NCI-H748 (cell line): ENCODE results near the gene VPS37B.
"Not testable (repeated sequence)": the region's sequence is repeated elsewhere in the genome, so short reads cannot be mapped to it uniquely, and the experiment has no call there.

Source experiments
- DNase-seq: peaks from one replicate; lab custom pipeline; 2025; ENCODE audit not compliant: unreplicated experiment; lab: John Stamatoyannopoulos, UW

Gene VPS37B

GRCh38 chr12:122895704-122896636 is at the start of gene VPS37B:
TSS of gene VPS37B (minus strand) at chr12:122896124. CDS start at chr12:122896062, 62 bp downstream.
- DNase-seq, result peak; percentile 82

GRCh38 chr12:122944605-122945592 is 49.0 kb upstream of the VPS37B start:
- no peak for DNase-seq

- no peak for DNase-seq
Measured at GRCh38 chr12:122943196-122943595, 47.3 kb upstream of the VPS37B start.

- DNase-seq, result no peak
Measured at GRCh38 chr12:122942637-122943036, 46.7 kb upstream of the VPS37B start.

GRCh38 chr12:122941351-122941750 is 45.4 kb upstream of the VPS37B start:
- DNase-seq, result not testable (repeated sequence)

- no peak for DNase-seq
Measured at GRCh38 chr12:122939125-122939524, 43.2 kb upstream of the VPS37B start.

GRCh38 chr12:122937622-122938091 is 41.7 kb upstream of the VPS37B start:
- DNase-seq, result no peak

- no peak for DNase-seq
Measured at GRCh38 chr12:122935318-122935717, 39.4 kb upstream of the VPS37B start.

GRCh38 chr12:122934722-122935121 is 38.8 kb upstream of the VPS37B start:
- DNase-seq, result no peak

GRCh38 chr12:122932207-122932606 is 36.3 kb upstream of the VPS37B start:
- no peak for DNase-seq

GRCh38 chr12:122929812-122930211 is 33.9 kb upstream of the VPS37B start:
- no peak for DNase-seq

- no peak for DNase-seq
Measured at GRCh38 chr12:122929148-122929538, 33.2 kb upstream of the VPS37B start.

GRCh38 chr12:122928404-122929147 is 32.7 kb upstream of the VPS37B start:
- DNase-seq, result no peak

- no peak for DNase-seq
Measured at GRCh38 chr12:122927756-122928403, 32.0 kb upstream of the VPS37B start.

GRCh38 chr12:122921917-122922316 is 26.0 kb upstream of the VPS37B start:
- no peak for DNase-seq

GRCh38 chr12:122920687-122921086 is 24.8 kb upstream of the VPS37B start:
- no peak for DNase-seq

- no peak for DNase-seq
Measured at GRCh38 chr12:122918827-122919226, 22.9 kb upstream of the VPS37B start.

- DNase-seq, result no peak
Measured at GRCh38 chr12:122917507-122918121, 21.7 kb upstream of the VPS37B start.

GRCh38 chr12:122909442-122910288 is 13.7 kb upstream of the VPS37B start:
- peak; percentile 85 for DNase-seq
